ENCODE measurements around the gene METTL24.

DNA sequence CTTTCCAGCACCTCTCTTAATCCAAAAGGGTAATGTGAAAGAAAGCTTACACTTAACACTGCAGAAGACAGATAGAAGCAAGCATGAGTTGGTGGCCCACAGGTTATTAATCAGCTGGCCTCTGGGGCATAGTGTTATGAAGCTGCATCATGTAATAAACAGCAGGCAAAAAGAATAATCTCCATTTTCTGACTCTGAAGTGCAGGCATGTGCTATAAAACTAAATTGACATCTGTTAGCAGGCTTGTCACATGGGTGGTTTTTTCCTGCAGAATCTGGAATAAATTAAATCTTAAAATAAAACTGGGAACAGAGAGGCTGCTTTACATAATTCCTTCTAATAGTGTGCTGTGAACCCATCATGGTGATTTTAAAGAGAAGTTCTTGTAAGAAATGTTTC, 73.3 kb downstream of the METTL24 start:
- TF ChIP-seq ARNTL (CRISPR knock-in tag; IDR thresholded peaks at IDR 0.05; ENCODE audit: borderline replicate concordance, low read depth) (no peak), ZNF565 (CRISPR knock-in tag; conservative IDR thresholded peaks at IDR 0.05; ENCODE audit: low read depth) (no peak), ZFP30 (CRISPR knock-in tag; IDR thresholded peaks at IDR 0.05) (no peak), ZNF70 (CRISPR knock-in tag; IDR thresholded peaks at IDR 0.05) (no peak), PPARA (CRISPR knock-in tag; IDR thresholded peaks at IDR 0.05; ENCODE audit: borderline replicate concordance) (no peak), GLIS3 (CRISPR knock-in tag; IDR thresholded peaks at IDR 0.05) (no peak), CSDC2 (CRISPR knock-in tag; IDR thresholded peaks at IDR 0.05) (no peak), ISL1 (CRISPR knock-in tag; IDR thresholded peaks at IDR 0.05) (no peak), ZC3H10 (CRISPR knock-in tag; IDR thresholded peaks at IDR 0.05) (no peak)
- TF ChIP-seq, protein P1, sequence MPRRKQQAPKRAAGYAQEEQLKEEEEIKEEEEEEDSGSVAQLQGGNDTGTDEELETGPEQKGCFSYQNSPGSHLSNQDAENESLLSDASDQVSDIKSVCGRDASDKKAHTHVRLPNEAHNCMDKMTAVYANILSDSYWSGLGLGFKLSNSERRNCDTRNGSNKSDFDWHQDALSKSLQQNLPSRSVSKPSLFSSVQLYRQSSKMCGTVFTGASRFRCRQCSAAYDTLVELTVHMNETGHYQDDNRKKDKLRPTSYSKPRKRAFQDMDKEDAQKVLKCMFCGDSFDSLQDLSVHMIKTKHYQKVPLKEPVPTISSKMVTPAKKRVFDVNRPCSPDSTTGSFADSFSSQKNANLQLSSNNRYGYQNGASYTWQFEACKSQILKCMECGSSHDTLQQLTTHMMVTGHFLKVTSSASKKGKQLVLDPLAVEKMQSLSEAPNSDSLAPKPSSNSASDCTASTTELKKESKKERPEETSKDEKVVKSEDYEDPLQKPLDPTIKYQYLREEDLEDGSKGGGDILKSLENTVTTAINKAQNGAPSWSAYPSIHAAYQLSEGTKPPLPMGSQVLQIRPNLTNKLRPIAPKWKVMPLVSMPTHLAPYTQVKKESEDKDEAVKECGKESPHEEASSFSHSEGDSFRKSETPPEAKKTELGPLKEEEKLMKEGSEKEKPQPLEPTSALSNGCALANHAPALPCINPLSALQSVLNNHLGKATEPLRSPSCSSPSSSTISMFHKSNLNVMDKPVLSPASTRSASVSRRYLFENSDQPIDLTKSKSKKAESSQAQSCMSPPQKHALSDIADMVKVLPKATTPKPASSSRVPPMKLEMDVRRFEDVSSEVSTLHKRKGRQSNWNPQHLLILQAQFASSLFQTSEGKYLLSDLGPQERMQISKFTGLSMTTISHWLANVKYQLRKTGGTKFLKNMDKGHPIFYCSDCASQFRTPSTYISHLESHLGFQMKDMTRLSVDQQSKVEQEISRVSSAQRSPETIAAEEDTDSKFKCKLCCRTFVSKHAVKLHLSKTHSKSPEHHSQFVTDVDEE (CRISPR knock-in tag; IDR thresholded peaks at IDR 0.05): no peak
- TF ChIP-seq, protein P2, sequence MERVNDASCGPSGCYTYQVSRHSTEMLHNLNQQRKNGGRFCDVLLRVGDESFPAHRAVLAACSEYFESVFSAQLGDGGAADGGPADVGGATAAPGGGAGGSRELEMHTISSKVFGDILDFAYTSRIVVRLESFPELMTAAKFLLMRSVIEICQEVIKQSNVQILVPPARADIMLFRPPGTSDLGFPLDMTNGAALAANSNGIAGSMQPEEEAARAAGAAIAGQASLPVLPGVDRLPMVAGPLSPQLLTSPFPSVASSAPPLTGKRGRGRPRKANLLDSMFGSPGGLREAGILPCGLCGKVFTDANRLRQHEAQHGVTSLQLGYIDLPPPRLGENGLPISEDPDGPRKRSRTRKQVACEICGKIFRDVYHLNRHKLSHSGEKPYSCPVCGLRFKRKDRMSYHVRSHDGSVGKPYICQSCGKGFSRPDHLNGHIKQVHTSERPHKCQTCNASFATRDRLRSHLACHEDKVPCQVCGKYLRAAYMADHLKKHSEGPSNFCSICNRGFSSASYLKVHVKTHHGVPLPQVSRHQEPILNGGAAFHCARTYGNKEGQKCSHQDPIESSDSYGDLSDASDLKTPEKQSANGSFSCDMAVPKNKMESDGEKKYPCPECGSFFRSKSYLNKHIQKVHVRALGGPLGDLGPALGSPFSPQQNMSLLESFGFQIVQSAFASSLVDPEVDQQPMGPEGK (CRISPR knock-in tag; IDR thresholded peaks at IDR 0.05; ENCODE audit: borderline replicate concordance): no peak
- TF ChIP-seq, protein P3, sequence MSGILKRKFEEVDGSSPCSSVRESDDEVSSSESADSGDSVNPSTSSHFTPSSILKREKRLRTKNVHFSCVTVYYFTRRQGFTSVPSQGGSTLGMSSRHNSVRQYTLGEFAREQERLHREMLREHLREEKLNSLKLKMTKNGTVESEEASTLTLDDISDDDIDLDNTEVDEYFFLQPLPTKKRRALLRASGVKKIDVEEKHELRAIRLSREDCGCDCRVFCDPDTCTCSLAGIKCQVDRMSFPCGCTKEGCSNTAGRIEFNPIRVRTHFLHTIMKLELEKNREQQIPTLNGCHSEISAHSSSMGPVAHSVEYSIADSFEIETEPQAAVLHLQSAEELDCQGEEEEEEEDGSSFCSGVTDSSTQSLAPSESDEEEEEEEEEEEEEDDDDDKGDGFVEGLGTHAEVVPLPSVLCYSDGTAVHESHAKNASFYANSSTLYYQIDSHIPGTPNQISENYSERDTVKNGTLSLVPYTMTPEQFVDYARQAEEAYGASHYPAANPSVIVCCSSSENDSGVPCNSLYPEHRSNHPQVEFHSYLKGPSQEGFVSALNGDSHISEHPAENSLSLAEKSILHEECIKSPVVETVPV (CRISPR knock-in tag; IDR thresholded peaks at IDR 0.05): no peak
- TF ChIP-seq, protein P4, sequence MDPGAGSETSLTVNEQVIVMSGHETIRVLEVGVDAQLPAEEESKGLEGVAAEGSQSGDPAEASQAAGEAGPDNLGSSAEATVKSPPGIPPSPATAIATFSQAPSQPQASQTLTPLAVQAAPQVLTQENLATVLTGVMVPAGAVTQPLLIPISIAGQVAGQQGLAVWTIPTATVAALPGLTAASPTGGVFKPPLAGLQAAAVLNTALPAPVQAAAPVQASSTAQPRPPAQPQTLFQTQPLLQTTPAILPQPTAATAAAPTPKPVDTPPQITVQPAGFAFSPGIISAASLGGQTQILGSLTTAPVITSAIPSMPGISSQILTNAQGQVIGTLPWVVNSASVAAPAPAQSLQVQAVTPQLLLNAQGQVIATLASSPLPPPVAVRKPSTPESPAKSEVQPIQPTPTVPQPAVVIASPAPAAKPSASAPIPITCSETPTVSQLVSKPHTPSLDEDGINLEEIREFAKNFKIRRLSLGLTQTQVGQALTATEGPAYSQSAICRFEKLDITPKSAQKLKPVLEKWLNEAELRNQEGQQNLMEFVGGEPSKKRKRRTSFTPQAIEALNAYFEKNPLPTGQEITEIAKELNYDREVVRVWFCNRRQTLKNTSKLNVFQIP (CRISPR knock-in tag; IDR thresholded peaks at IDR 0.05; ENCODE audit: borderline replicate concordance, low read depth): no peak
- TF ChIP-seq, protein P5, sequence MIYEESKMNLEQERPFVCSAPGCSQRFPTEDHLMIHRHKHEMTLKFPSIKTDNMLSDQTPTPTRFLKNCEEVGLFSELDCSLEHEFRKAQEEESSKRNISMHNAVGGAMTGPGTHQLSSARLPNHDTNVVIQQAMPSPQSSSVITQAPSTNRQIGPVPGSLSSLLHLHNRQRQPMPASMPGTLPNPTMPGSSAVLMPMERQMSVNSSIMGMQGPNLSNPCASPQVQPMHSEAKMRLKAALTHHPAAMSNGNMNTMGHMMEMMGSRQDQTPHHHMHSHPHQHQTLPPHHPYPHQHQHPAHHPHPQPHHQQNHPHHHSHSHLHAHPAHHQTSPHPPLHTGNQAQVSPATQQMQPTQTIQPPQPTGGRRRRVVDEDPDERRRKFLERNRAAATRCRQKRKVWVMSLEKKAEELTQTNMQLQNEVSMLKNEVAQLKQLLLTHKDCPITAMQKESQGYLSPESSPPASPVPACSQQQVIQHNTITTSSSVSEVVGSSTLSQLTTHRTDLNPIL (CRISPR knock-in tag; IDR thresholded peaks at IDR 0.05; ENCODE audit: low read depth): no peak

Measured in SK-N-SH treated with all-trans-retinoic acid at 6 μM for 48 hours (cell line).